Skeletal muscle cell (primary cell): ENCODE results near the gene SLC16A2.

ENCODE experiments used
- DNase-seq: peaks from one replicate; pipeline ENCODE4 v3.0.0-alpha.2; 2010; ENCODE audit warnings: low read depth
- H3K4me3 ChIP-seq: 2 replicates; pipeline ENCODE4 v1.5.1; 2011; ENCODE audit warnings: low read depth, mild to moderate bottlenecking, control low read depth, low read length, moderate library complexity

SLC16A2 gene

GRCh38 chrX:74527350-74527749, 106.1 kb downstream of the SLC16A2 start:
- DNase-seq: no peak
- no peak overlapping the region for H3K4me3 ChIP-seq

GRCh38 chrX:74529311-74529710, 108.0 kb downstream of the SLC16A2 start:
- no peak overlapping the region for H3K4me3 ChIP-seq
- DNase-seq: no peak

GRCh38 chrX:74531081-74531480, 109.8 kb downstream of the SLC16A2 start:
- DNase-seq: no peak
- H3K4me3 ChIP-seq: no peak overlapping the region

DNA sequence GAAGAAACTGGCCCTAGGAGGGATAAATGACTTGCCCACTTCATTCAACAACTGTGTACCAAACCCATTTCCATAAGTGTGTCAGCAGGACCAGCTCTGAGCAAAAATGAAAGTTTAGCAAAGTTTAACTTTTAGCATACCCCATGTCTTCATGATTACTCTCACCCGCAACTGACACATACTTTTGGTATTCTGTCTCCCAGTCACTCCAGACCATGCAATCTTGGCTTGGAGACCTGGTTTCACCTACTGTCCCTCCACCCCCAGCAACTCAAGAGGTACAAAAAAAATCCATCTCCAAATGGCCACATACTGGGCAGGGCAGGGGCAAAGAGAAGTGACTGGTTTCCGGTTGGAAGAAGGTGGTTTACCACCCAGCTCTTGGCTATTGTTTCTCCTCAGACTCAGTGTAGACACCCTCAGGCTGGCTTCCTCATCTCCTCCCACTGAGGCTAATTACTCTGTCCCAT, 113.3 kb downstream of the SLC16A2 start:
- H3K4me3 ChIP-seq: no peak overlapping the region
- DNase-seq: no peak

- no peak for DNase-seq
- peak overlapping the region; percentile 47 for H3K4me3 ChIP-seq
These were observed 113.8 kb downstream of the SLC16A2 start for GRCh38 chrX:74535086-74535407.

DNA sequence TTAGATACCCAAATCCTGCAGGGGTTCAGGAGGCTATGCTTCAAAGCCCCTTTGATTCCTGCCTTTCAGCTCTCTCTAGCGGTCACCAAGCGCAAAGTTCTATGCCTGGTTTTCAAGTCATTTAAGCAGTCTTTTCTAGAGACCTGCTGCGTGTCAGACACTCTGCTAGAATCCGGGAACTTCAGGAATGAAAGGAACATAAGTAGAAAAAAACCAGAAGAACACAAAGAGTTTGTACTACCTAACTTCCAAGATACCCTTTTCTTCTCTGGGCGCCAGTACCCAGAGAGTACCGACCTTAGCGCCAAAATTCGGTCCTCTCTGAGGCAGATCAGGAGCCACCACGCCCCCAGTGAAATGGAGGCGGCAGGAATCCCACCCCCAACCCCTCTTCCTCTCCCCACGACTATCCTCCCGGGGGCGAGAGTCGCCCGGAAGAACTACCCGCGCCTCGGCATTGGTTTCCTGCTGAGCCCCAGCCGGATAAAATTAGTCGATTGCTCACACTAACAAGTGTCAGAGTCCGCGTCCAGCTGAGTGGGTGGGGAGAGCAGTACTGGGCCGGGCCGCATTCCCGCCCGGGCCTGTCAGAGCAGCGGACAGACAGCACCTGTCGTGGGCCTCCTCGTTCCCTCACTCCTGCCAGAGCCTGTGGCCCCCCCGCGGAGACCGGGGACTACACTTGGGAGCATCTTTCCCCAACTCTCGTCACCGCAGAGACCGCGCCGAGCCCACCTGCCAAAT, 114.3 kb downstream of the SLC16A2 start:
- peak; percentile 25 for DNase-seq
- H3K4me3 ChIP-seq: peak overlapping the region; percentile 47

DNA sequence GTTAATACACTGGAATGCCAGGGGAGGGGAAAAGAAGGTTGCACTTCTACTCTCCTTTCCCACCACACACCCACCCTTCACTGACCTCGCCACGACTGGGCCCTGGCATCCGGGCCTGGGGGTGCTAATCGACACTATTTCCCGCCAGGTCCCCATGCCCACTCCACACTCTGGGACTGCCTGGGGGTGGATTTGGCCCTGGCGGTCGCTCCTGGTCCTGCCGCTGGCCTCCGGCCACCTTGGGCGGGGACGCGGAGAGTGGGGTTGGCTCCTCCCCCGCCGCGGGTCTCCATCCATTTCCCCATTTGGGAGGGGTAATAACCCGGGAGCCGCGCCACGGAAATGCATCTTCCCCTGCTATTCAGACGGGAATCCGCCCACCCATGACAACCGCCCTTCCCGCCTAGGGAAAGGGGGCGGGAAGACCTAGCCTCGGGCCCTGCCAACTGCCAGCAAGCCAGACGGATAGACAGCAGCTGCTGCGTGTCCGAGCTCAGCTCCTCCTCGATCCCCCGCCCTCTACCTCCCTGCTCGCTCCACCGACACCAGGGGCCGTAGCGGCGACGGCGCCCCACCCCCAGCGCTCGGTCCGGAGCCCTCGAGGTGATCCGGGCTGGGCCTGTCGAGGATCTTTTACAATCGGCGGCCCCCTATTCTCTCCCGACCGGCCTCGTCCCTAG, 115.0 kb downstream of the SLC16A2 start:
- DNase-seq: peak; percentile 60
- H3K4me3 ChIP-seq: peak overlapping the region; percentile 47

- H3K4me3 ChIP-seq: peak overlapping the region; percentile 47
- DNase-seq: no peak
These were observed 115.6 kb downstream of the SLC16A2 start for GRCh38 chrX:74536832-74537371.

DNA sequence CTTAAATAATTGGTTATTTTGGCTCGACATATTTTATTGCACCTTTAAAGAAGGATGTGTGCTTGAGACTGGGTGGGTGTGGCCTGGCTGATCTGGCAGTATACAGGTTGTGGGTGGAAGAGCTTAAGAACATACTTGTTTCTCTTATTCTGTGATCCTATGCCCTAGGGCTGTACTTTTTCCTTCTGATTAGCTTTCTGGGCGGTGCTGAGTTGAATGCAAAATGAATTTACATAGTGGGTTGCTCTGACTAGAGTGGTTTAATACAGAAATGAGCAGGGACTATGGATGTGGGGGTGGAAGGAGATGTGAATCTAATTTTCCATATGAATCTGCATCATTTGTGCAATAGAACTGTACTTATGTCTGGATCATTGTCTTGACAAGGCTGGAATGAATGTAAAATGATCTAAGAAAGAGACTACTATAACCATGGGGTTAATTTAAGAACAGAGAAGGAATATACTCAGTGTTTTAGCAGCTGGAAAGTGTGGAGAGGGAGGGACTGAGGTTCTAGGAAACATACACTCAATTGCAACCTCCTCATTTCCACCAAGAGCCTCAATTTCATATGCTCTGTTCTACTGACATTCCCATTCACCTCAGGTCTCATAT, 119.4 kb downstream of the SLC16A2 start:
- H3K4me3 ChIP-seq: no peak overlapping the region
- no peak for DNase-seq

GRCh38 chrX:74545880-74546523, 124.7 kb downstream of the SLC16A2 start:
- DNase-seq: no peak
- no peak overlapping the region for H3K4me3 ChIP-seq

GRCh38 chrX:74546984-74547383, 125.7 kb downstream of the SLC16A2 start:
- H3K4me3 ChIP-seq: no peak overlapping the region
- no peak for DNase-seq

GRCh38 chrX:74550295-74550802, 129.1 kb downstream of the SLC16A2 start:
- H3K4me3 ChIP-seq: peak overlapping the region; percentile 23
- DNase-seq: peak; percentile 16

GRCh38 chrX:74551934-74552333, 130.6 kb downstream of the SLC16A2 start:
- no peak overlapping the region for H3K4me3 ChIP-seq
- DNase-seq: no peak

DNA sequence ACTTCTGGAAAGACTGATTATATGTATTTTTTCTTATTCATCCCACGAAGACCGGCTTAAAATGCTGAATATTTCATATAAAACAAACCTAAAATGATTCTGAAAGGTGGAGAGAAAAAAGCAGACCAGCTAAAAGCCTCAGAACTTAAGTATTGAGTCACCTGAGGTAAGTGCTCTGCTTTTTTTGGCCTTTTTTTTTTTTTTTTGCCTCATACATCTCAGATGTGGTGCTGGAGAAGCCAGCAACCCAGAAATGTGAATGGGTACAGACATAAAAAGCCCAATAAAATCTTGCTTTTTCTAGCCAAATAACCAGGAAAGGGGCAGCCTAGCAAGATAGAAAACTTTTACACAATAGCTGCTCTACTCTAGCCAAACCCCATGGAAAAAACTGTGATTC, 136.1 kb downstream of the SLC16A2 start:
- no peak overlapping the region for H3K4me3 ChIP-seq
- DNase-seq: no peak

- no peak for DNase-seq
- H3K4me3 ChIP-seq: no peak overlapping the region
These were observed 156.8 kb downstream of the SLC16A2 start for GRCh38 chrX:74578137-74578536.

- H3K4me3 ChIP-seq: no peak overlapping the region
- no peak for DNase-seq
These were observed 158.4 kb downstream of the SLC16A2 start for GRCh38 chrX:74579597-74580198.
